Right cardiac atrium (tissue), 5 donors: Measurements from ENCODE around the gene NARS2. TPM values are rescaled to one million over a fixed set of nuclear protein-coding genes. Genes with fewer than 3 reads are reported as not detected.
"Not testable (repeated sequence)": the region's sequence is repeated elsewhere in the genome, so short reads cannot be mapped to it uniquely, and the experiment has no call there.

Experiments
- ATAC-seq, 2 donors: fragments of 200-7000 bp; cut with Tn5 transposase; one replicate each; pipeline versions ENCODE4 v1.8.0 to v1.9.1; 2020; ENCODE audit warnings: moderate library complexity in 2 of 2, mild to moderate bottlenecking in 1 of 2
- DNase-seq, 3 donors: peaks; one replicate each; pipeline ENCODE4 v3.0.0-alpha.2; 2020
- H3K27ac ChIP-seq: one replicate; pipeline ENCODE4 v1.5.1; 2013; ENCODE audit warnings: mild to moderate bottlenecking, low read length, control low read depth, moderate library complexity
- H3K27me3 ChIP-seq: one replicate; pipeline ENCODE4 v1.6.1; 2013; ENCODE audit not compliant: control insufficient read depth, insufficient read depth
- H3K4me1 ChIP-seq: one replicate; pipeline ENCODE4 v1.6.1; 2013; ENCODE audit warnings: low read length; ENCODE audit not compliant: control insufficient read depth, insufficient read depth
- H3K4me3 ChIP-seq: one replicate; pipeline ENCODE4 v1.5.1; 2013; ENCODE audit warnings: low read length, control low read depth
- H3K9me3 ChIP-seq: one replicate; pipeline ENCODE4 v1.6.1; 2013; ENCODE audit warnings: low read length; ENCODE audit not compliant: control insufficient read depth
- WGBS: extraction: QIAGEN DNeasy Blood & Tissue Kit; methylation state at CpG from one replicate; pipeline ENCODE4 v1.1.7; 2013; 5-methylcytosine and 5-hydroxymethylcytosine counted together
- intact Hi-C, 4 donors: fragments of 100-400 bp; cut with DNase I; formaldehyde crosslinking; loops; one replicate each; pipeline versions ENCODE4 v1.11.0 to v1.14.0; 2022 to 2023
- polyA plus RNA-seq: library from polyadenylated mRNA; stranded (reverse); fragments of 200-250 nt; gene quantifications from one replicate; pipeline ENCODE4 v1.2.3, GENCODE V29; 2013
- total RNA-seq, 4 donors: library from RNA; stranded (reverse); fragmentation: NEBNext Ultra II Directional; extraction: Animal tissue kit (Norgen Biotek cat#: 25700); gene quantifications; one replicate each; pipeline ENCODE4 v1.2.1, GENCODE V29; 2021
- donor health status: healthy with polysubstance abuse.
- donor health status: DM: no; HTN: yes; CAD: no.
- donor health status: DM: no; HTN: no; CAD: no.
- donor health status: DM: no; HTN: yes; CAD: no; lungs with severe emphysema.
- donor health status: DM: yes; HTN: yes; CAD: no.

Gene NARS2
- total and polyA plus RNA-seq, 5 donors, result 10.2 to 19.1 (median 13.9) TPM

DNA sequence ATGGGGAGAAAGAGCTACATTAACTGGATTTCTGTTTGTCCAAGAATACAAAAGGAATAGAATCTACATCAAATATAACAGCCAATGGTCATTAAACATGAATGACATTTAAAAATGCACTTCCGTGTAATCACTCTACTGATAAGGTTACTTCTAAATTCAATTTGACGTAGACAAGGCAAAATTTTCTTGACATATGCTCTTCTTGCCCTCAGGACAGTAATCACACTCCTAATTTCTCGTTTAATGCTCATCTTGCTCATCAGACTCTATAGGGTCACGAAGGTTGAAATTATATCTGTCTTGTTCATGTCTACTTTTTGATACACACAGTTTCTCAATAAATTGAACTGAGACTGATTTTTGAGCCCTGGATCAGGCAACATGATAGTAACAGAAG lies 58.4 kb downstream of the NARS2 start:
- H3K4me3 ChIP-seq, result no peak overlapping the region
- H3K27me3 ChIP-seq, result no peaks in the 10 kb centered on the region
- intact Hi-C loops, result no loop called here
- H3K27ac ChIP-seq, result no peak overlapping the region
- no peak for DNase-seq
- WGBS, result 89% methylated on average over 4 of the region's 4 CpGs
- H3K9me3 ChIP-seq, result no peaks in the 10 kb centered on the region
- no peaks in the 10 kb centered on the region for H3K4me1 ChIP-seq
- ATAC-seq, result no peak

DNA sequence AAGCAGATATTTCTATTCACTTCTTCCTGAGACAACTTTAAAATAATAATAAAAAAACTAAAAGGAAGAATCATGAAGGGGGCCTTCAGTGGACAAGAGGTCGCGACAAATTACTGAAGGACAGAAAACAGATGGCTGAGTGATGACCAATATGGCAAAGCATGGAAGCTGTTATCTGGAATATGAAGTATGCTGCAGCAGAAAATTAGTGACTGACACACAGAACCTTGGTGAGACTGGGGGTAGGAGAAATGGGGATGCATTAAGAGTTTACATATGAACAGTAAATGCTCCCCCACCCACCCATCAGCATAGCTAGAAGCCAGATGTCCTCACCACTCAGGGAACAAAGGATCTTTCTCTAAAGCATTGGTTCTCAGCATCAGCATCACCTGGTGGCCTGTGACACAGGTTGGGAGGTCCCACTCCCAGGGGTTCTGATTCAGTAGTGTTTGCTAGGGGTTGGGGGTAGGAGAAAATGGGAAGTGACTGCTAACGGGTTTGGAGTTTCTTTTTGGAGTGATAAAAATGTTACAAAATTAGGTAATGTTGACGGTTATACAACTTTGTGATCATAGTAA lies 59.7 kb downstream of the NARS2 start:
- H3K27me3 ChIP-seq, result no peaks in the 10 kb centered on the region
- DNase-seq (no peak), ATAC-seq (no peak)
- WGBS, result 65% methylated on average over 4 of the region's 4 CpGs
- H3K27ac ChIP-seq, result no peak overlapping the region
- H3K4me1 ChIP-seq, result no peaks in the 10 kb centered on the region
- H3K9me3 ChIP-seq, result no peaks in the 10 kb centered on the region
- no peak overlapping the region for H3K4me3 ChIP-seq
- intact Hi-C loops, result no loop called here

DNA sequence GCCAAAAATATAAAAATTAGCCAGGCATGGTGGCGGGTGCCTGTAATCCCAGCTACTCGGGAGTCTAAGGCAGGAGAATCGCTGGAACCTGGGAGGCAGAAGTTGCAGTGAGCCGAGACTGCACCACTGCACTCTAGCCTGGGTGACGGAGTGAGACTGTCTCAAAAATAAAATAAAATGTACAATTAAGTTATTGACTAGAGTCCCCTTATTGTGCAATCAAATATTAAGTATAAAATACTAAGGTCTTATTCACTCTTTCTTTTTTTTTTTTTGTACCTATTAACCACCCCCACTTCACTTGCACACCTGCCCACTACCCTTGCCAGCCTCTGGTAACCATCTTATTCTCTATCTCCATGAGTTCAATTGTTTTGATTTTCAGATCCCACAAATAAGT lies 61.6 kb downstream of the NARS2 start:
- H3K27ac ChIP-seq, intact Hi-C loops, H3K4me3 ChIP-seq, H3K4me1 ChIP-seq, H3K27me3 ChIP-seq, ATAC-seq, DNase-seq, H3K9me3 ChIP-seq: not testable (repeated sequence)
- WGBS, result 97% methylated on average over 5 of the region's 5 CpGs

DNA sequence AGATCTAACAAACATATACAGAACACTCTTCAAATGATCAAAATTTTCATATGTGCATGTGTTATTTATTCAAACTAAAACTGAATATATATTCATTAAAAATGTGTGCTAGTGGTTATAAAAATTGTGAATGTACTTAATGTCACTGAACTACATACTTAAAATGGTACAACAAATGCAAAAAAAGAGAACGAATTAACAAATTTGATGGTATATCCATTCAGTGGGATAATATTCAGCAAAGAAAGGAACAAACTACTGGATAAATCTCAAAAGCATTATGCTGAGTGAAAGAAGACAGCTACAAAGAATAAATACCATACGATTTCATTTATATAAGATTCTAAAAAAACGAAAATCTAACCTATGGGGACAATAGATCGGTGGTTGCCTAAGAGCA lies 64.1 kb downstream of the NARS2 start:
- H3K4me3 ChIP-seq, result no peak overlapping the region
- no peak for ATAC-seq
- H3K4me1 ChIP-seq, result no peaks in the 10 kb centered on the region
- no peak overlapping the region for H3K27ac ChIP-seq
- no peak for DNase-seq
- 97% methylated on average over 4 of the region's 4 CpGs for WGBS
- intact Hi-C loops, result no loop called here
- H3K9me3 ChIP-seq, result no peaks in the 10 kb centered on the region
- H3K27me3 ChIP-seq, result no peaks in the 10 kb centered on the region

DNA sequence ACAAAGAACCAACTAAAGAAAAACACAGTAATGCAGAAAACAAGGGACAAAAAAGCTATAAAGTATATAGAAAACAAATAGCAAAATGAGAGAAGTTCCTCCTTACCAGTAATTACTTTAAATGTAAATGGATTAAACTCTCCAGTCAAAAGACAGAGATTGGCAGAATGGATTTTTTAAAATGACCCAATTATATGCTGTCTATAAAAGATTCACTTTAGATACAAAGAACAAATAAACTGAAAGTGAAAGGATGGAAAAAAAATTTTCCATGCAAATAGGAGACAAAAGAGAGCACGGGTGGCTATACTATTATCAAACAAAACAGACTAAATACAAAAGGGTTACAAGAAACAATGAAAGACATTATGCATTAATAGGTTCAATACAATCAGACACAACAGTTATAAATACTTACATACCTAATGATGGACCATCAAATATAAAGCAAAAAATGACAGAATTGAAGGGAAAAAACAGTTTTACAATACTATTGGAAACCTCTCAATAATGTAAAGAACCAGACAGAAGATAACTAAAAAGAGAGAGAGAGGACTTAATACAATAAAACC lies 64.6 kb downstream of the NARS2 start:
- intact Hi-C loops, result no loop called here
- no peak for DNase-seq
- Histone ChIP-seq H3K27me3 (no peaks in the 10 kb centered on the region), H3K4me1 (no peaks in the 10 kb centered on the region), H3K27ac (no peak overlapping the region), H3K4me3 (no peak overlapping the region), H3K9me3 (no peaks in the 10 kb centered on the region)
- WGBS, result 82% methylated on average over 1 of the region's 1 CpG
- ATAC-seq, result no peak

DNA sequence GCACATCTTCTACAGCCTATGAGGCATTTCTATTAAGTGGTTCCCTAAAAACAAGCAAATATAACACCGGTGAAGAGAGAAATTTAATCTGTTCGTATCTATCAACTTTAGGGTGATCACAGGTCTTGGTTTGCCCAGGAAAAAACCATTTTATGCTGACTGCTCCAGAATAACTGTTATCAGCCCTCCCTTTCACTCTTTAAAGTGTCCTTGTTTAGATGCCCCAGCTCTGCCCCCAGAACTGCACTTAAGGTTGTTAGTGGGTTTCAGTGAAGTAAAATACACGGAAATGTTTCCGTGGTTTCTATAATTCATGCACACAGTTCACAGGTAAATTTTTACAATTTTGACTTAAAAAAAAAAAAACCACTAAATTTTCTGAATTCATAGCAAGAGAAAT lies 70.0 kb downstream of the NARS2 start:
- DNase-seq, result no peak
- Histone ChIP-seq H3K4me3 (no peak overlapping the region), H3K4me1 (no peaks in the 10 kb centered on the region), H3K27me3 (no peaks in the 10 kb centered on the region), H3K9me3 (no peaks in the 10 kb centered on the region), H3K27ac (no peak overlapping the region)
- intact Hi-C loops, result no loop called here
- no peak for ATAC-seq
- 78% methylated on average over 4 of the region's 4 CpGs for WGBS

DNA sequence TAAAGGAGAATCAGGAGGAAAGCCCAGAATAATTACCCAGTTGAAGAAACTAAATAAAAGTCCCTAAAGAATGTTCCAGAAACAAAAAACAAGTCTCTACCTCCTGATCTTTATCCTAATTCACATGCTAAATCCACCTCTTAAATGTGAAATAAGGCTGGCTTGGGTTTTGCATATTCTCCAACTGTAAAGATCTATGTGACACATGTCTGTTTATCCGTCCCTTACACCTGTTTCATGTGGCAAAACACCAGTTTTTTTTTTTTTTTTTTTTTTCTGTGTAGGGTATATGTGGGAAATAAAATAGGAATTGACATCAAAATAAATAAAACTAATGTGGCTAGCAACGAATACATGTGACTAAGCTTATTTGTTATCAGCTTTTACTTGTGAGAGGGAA lies 70.5 kb downstream of the NARS2 start:
- H3K27ac ChIP-seq, result no peak overlapping the region
- DNase-seq (no peak), ATAC-seq (no peak)
- intact Hi-C loops, result no loop called here
- 60% methylated on average over 2 of the region's 2 CpGs for WGBS
- H3K4me3 ChIP-seq, result no peak overlapping the region
- H3K27me3 ChIP-seq, result no peaks in the 10 kb centered on the region
- no peaks in the 10 kb centered on the region for H3K4me1 ChIP-seq
- H3K9me3 ChIP-seq, result no peaks in the 10 kb centered on the region

DNA sequence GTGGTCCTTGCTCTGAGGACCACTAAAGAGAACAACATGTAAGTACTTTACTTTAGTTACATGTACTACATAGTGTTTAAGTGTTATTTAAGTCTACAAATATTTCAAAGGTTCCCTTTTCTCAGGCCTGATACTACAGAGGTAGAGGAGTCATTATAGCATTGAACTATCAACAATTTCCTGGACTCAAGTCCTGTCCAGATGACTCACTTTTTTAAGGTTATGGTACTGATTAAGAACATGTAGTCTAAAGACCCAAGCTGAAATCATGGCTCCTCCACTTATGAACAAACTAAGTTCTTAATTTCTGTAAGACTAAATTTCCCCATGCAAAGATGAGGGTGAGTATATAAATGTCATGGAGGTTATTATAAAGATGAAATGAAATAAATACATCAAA lies 74.7 kb downstream of the NARS2 start:
- intact Hi-C loops, result no loop called here
- Histone ChIP-seq H3K27me3 (no peaks in the 10 kb centered on the region), H3K27ac (no peak overlapping the region), H3K9me3 (no peaks in the 10 kb centered on the region), H3K4me1 (no peaks in the 10 kb centered on the region), H3K4me3 (no peak overlapping the region)
- ATAC-seq, result no peak
- no peak for DNase-seq

DNA sequence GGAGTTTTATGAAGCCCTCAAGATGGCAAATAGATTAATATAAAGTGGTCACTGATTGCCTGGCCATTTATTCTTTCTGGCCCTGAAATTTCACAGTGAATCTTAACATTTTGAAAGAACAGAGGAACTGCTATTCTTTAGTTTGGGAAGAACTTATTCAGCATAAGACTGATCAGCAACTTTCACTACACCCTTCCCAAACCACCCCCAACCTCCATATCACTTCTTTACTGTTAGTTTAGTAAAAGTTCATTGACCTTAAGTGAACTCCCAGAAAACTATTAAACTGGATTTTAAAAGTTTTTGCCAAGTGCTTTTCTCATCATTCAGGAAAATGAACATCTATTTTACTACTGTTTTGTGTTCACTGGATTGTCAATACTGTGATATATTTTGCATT lies 77.4 kb downstream of the NARS2 start:
- intact Hi-C loops, result no loop called here
- Histone ChIP-seq H3K9me3 (no peaks in the 10 kb centered on the region), H3K4me1 (no peaks in the 10 kb centered on the region), H3K27me3 (no peaks in the 10 kb centered on the region), H3K27ac (no peak overlapping the region), H3K4me3 (no peak overlapping the region)
- DNase-seq (no peak), ATAC-seq (no peak)

DNA sequence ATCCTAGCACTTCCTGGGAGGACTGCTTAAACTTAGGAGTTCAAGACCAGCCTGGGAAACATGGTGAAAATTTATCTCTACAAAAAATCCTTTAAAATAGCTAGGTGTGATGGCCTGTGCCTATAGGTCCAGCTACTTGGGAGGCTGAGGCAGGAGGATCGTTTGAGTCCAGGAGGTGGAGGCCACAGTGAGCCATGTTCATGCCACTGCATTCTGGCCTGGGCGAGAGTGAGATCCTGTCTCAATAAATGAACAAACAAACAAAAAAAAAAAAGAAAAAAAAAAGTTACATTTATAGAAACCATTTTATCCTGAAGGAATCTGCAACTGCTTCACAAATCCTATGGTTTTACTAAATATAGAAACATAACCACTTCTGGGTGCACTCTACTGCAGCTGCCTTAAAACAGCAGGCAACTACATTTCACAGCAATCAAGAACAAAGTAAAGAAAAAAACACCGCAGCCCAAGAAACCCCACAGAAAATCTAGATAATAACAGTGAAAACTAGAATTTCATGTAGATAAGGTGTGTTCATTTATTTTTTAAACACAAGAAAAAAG lies 81.2 kb downstream of the NARS2 start:
- Histone ChIP-seq H3K27me3 (no peaks in the 10 kb centered on the region), H3K4me3 (no peak overlapping the region), H3K27ac (no peak overlapping the region), H3K4me1 (no peaks in the 10 kb centered on the region), H3K9me3 (no peaks in the 10 kb centered on the region)
- WGBS, result 96% methylated on average over 3 of the region's 3 CpGs
- no peak for DNase-seq
- ATAC-seq, result no peak
- intact Hi-C loops, result no loop called here

DNA sequence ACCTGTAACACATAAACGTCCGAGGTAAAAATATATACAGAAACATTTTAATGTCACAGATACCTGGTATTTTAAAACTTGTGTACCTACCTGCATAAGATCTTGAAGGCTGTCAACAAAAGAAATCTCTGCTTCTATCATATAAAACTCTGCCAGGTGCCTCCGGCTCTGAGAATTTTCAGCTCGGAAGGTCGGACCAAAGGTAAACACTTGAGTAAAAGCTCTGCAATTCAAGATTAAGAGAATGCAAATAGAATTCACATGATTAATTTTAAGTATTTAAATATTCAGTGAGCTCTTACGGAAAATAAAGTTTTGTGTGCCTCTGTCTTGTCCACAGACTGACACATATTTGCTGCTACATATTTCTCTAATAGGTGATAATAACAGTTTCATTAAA lies 81.7 kb downstream of the NARS2 start:
- intact Hi-C loops, result no loop called here
- H3K27me3 ChIP-seq, result no peaks in the 10 kb centered on the region
- no peak for ATAC-seq

DNA sequence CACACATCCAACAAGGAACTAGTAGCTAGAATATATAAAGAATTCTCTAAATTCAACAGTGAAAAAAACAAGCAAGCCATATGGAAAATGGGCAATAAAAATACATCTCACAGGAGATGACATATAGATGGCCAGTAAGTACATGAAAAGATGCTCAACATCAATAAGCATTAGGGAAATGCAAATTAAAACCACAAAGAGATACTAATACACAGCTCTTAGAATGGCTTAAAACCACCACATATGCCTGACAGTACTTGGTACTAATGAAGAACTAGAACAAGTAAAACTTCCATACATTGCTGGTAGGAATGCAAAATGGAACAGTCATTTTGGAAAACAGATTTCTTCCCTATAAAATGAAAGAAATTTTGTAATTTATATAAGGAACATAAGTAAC lies 85.5 kb downstream of the NARS2 start:
- Histone ChIP-seq H3K4me1 (no peaks in the 10 kb centered on the region), H3K27ac (no peak overlapping the region), H3K9me3 (no peaks in the 10 kb centered on the region), H3K27me3 (no peaks in the 10 kb centered on the region), H3K4me3 (no peak overlapping the region)
- ATAC-seq, result no peak
- intact Hi-C loops, result no loop called here
- DNase-seq, result no peak

More for the DNA sequence above, 81.7 kb downstream of the NARS2 start:
- Histone ChIP-seq H3K9me3 (no peaks in the 10 kb centered on the region), H3K27ac (no peak overlapping the region), H3K4me1 (no peaks in the 10 kb centered on the region), H3K4me3 (no peak overlapping the region)
- 94% methylated on average over 6 of the region's 6 CpGs for WGBS
- no peak for DNase-seq
